Activated gamma-delta T cell treated with Interleukin-2 at 50 U/mL for 16 hours (primary cell): Measurements from ENCODE around the gene NFIX.

Source experiments
- DNase-seq: peaks from one replicate; pipeline ENCODE4 v3.0.0-alpha.2; 2020

NFIX gene

GRCh38 chr19:13010038-13010991, 15.0 kb downstream of the NFIX start:
- no peak for DNase-seq

- DNase-seq, result no peak
These were observed 15.8 kb downstream of the NFIX start for GRCh38 chr19:13010992-13011652.

- DNase-seq, result no peak
These were observed 16.5 kb downstream of the NFIX start for GRCh38 chr19:13011653-13012389.

- no peak for DNase-seq
These were observed 17.1 kb downstream of the NFIX start for GRCh38 chr19:13012390-13012689.

- peak; percentile 27 for DNase-seq
These were observed 17.7 kb downstream of the NFIX start for GRCh38 chr19:13012690-13013608.

- DNase-seq, result no peak
These were observed 18.4 kb downstream of the NFIX start for GRCh38 chr19:13013649-13014048.

GRCh38 chr19:13014101-13014920, 19.0 kb downstream of the NFIX start:
- DNase-seq, result no peak

GRCh38 chr19:13014921-13015280, 19.6 kb downstream of the NFIX start:
- no peak for DNase-seq

GRCh38 chr19:13015361-13016223, 20.3 kb downstream of the NFIX start:
- no peak for DNase-seq

- no peak for DNase-seq
These were observed 21.0 kb downstream of the NFIX start for GRCh38 chr19:13016245-13016627.

- no peak for DNase-seq
These were observed 21.5 kb downstream of the NFIX start for GRCh38 chr19:13016628-13017305.

GRCh38 chr19:13017306-13018034, 22.2 kb downstream of the NFIX start:
- DNase-seq, result no peak

- DNase-seq, result no peak
These were observed 23.0 kb downstream of the NFIX start for GRCh38 chr19:13018035-13018914.

- no peak for DNase-seq
These were observed 24.1 kb downstream of the NFIX start for GRCh38 chr19:13019332-13019731.

GRCh38 chr19:13020002-13020414, 24.7 kb downstream of the NFIX start:
- DNase-seq, result no peak

- no peak for DNase-seq
These were observed 27.0 kb downstream of the NFIX start for GRCh38 chr19:13022111-13022858.

- no peak for DNase-seq
These were observed 27.8 kb downstream of the NFIX start for GRCh38 chr19:13022859-13023636.
